Peyer's patch (tissue), 4 donors: Measurements from ENCODE around the gene SYTL5.

ENCODE experiments used
- CTCF ChIP-seq, 6 experiments: fragments of 450-650 bp in 4 of 6; fragments of 200-600 bp in 2 of 6; sonication (generic) in 1 of 6; IDR thresholded peaks; one replicate each; pipeline ENCODE4 v1.5.1; 2017 to 2019; ENCODE audit warnings: antibody characterized with exemption in 6 of 6, mild to moderate bottlenecking in 3 of 6, moderate library complexity in 1 of 6
- POLR2A ChIP-seq, 2 donors: fragments of 450-650 bp; IDR thresholded peaks; one replicate each; pipeline ENCODE4 v1.5.1; 2017; ENCODE audit warnings: antibody characterized with exemption in 2 of 2, mild to moderate bottlenecking in 2 of 2, moderate library complexity in 2 of 2

GRCh38 chrX:38102240-38102639 lies 95.9 kb downstream of the SYTL5 start:
- no peak for TF ChIP-seq CTCF (IDR thresholded peaks at IDR 0.05)
- no peak for TF ChIP-seq POLR2A (IDR thresholded peaks at IDR 0.05)
